Stimulated activated CD4-positive, alpha-beta T cell treated with anti-CD3 and anti-CD28 coated beads, Interleukin-2, amount 100 ng/mL, for 24 hours (primary cell): ENCODE results near the gene MEMO1.
A peak's percentile ranks its signal among the peaks of the same experiment; 100 is the strongest.
"Not testable (repeated sequence)": the region's sequence is repeated elsewhere in the genome, so short reads cannot be mapped to it uniquely, and the experiment has no call there.

Source experiments
- DNase-seq, 2 donors: peaks; one replicate each; pipeline ENCODE4 v3.0.0-alpha.2; 2020

Gene MEMO1

GRCh38 chr2:31956312-31956711 is 54.5 kb downstream of the MEMO1 start:
- DNase-seq = no peak

DNA sequence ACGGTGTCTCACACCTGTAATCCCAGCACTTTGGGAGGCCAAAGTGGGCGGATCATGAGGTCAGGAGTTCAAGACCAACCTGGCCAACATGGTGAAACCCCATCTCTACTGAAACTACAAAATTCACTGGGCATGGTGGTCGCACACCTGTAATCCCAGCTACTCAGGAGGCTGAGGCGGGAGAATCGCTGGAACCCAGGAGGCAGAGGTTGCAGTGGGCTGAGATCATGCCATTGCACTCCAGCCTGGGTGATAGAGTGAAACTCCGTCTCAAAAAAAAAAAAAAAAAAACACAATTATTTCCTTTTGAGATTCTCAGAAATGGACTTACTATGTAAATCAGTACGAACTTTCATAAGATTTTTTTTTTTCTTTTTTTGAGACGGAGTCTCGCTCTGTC is 57.7 kb downstream of the MEMO1 start:
- DNase-seq = not testable (repeated sequence)

DNA sequence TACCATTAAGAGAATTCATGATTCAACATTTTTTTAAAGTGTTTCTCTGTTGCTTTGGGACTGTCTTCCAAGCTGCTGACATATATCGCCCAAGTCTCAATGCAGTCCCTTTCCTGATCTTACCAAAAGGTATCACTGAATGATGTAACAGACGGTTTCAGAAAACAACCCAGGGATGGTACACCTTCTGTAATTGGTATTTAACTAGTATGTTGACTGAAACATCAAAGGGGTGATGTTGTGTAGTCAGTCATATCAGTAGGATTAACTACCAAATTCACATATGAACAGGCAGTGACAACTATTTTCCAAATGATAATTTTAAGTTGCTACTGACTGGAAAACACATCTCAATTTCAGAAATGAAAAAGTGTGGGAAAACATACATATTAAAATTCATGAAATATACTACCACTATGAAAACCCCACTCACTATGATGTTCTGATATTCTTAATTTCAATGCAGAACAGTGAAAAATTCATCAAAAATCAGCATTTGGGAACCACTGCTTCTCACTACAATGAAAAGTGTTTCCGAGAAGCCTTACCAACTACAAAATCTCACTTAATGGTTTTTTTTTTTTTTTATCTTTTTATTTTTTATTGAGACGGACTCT is 59.8 kb downstream of the MEMO1 start:
- DNase-seq = no peak

DNA sequence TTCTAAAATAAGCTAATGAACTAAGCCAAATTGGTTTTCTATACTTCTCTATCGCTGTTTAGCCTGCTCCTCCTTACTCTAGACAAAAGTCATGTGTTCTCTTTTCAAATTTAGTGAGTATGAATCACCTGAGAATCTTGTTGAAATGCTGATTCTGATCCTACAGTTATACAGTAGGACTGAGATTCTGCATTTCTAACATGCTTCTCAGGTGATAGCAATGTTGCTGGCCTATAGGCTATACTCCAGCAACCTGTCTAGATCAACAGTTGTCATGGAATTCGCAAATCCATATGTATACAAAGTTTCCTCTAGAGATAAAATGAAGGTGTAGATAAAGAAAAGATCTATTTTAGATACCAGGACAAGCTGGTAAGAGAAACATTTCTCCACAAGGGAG is 62.9 kb downstream of the MEMO1 start:
- DNase-seq = no peak

- no peak for DNase-seq
Measured at GRCh38 chr2:31946838-31947237, 64.0 kb downstream of the MEMO1 start.

DNA sequence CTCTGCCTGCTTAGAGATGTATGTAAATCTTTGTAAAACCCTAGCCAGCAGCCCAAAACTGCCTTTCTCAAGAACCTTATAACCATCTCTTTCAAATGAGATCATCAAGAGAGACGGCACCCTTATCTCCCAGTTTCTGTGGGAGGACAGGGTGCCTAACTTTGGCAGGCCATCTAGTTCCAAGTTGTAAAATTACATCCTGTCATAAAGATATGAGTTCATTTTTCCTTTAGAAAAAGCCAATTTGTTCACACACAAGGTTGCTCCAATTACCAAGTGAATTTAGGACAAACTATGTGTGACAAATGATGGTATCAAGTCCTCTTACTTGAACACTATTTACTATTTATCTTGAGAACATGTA is 65.3 kb downstream of the MEMO1 start:
- no peak for DNase-seq

DNA sequence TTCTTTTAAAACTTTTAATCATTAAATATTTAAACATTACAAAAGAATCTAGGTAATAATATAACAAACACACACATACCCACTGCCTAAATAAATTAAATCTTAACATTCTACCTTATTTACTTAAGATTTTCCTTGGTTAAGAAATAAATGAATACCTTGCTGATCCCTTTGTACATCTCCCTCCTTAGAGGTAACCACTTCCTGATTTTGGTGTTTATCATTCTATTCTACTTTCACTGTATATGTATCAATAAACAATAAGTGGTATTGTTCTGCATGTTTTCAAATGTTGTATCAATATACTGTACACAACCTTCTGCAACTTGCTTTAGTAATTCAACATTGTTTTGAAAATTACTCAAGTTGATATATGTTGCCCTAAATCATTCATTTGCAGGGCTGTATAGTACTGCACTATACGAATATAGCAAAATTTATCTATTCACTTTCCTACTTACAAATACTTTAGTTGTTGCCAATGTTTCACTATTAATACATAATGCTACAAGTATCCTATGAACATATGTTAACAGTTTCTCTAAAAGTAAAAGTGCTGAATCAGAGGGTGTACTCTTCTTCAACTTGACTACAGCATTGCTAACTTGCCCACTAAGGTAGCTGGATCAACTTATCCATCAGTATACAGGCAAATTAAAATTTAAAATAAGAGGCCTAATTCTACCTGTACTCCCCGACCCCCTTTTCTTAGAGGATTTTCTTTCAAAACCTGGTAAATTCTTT is 65.8 kb downstream of the MEMO1 start:
- DNase-seq = no peak

GRCh38 chr2:31943636-31944225 is 67.1 kb downstream of the MEMO1 start:
- DNase-seq = no peak

DNA sequence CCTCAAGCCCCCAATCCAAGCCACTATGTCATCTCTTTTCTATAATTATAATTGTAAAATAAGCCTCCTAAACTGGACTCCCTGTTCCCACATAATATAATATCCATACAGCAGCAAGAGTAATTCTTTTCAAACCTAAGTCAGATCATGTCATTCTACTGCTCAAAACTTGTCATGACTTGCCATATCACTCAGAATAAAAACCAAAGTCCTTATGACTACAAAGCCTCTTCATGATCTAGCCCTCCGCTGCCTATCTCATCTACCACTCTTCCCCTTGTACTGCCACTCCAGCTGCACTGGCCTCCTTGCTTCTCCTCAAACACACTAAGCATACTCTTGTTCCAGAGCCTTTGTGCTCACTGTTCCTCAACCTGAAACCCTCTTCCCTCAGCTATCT is 69.9 kb downstream of the MEMO1 start:
- DNase-seq = no peak

DNA sequence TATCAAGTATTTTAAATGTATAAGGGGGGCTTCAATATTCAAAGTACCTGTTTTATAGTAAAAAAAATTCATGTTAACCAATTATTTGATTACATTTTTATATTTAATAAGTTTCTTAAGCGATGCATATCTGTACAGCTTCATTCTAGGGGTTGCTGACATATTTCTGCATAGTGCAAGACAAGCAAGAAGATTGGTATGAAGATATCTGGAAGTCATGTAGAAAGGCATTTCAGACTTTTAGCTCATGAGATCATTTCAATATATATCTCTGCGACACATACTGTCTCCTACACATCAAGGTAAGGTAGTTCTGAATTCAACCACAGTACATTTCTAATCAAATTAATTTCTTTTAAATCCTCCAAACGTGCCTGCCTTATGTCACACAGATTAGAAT is 73.1 kb downstream of the MEMO1 start:
- no peak for DNase-seq

DNA sequence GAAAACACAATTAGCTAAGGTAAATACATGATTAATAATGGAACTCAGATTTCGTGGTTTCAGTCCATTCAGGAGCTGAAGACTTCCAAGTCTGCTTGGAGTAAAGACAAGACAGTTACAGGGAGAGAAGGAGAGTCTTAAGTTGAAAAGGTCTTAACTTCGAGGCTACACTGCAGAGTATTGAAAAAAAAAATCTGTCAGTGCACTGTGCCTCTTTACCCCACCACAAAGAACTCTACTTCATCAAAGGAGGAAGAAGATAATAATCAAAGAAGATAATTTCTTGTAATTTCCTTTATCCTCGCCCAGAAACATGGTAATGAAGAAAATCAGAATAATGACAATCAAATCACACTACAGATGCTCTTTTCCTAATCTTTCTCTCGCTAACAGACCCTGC is 75.4 kb downstream of the MEMO1 start:
- no peak for DNase-seq

DNA sequence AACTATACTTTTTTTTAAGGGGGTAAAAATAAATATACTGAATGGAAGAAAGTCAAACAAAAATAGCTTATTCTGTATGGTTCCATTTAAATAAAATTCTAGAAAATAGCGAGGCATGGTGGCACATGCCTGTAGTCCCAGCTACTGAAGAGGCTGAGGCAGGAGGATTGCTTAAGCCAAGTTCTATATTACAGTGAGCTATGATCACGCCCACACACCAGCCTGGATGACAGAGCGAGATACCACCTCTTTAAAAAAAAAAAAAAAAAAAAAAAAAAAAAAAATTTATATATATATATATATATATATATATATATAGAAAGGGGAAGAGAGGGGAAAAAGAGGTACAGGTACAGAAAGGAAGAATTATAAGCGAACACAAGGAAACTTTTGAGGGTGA is 77.7 kb downstream of the MEMO1 start:
- DNase-seq = peak; percentile 26 to 27

DNA sequence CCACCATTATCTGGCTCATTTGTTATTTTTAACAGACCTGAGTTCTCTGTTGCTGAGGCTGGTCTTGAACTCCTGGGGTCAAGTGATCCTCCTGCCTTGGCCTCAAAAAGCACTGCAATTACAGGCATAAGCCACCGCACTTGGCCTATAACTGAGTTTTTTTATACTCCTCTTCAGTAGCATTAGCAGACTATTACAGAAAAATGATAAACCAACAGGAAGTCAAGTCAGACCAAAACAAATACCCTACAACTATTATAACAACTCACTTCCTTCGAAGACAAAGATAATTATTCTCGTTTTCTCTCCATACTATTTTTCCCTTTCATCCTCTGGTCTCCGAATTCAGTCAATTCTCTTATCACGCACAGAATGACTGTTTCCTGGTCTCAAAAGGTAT is 78.2 kb downstream of the MEMO1 start:
- DNase-seq = no peak

DNA sequence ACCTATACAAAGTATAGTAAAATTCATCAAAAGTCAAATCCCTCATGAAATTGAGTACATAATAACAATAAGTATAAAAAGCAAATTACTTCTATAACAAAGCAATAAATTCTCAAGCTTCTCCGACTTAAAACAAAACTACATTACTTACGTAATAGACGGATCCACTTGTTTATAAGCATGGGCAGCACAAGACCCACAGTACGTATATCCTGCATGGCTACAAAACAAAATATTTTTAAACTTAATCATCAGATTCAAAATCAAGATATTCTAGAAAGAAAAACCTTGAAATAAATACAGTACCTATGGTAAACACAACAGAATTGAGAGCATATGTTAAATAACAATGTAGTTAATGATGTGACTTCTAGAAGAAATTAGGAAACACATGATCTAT is 78.9 kb downstream of the MEMO1 start:
- no peak for DNase-seq

DNA sequence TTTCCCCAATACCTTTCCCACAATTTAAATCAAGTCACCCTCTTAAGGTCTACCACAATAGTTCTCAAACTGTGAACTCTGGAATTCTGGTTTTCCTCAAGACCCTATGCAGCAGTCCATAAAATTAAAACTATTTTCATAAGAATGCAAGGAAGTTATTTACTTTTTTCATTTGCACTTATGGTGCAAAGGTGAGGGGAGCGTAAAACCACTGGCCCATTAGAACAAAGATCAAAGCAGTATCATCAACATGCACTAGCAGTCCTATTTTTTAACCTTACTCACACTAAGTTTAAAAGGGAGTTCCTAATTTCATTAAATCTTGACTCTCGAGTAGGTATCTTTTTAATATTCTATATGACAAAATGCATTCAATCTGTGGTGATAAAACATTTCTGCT is 85.3 kb downstream of the MEMO1 start:
- no peak for DNase-seq

- no peak for DNase-seq
Measured at GRCh38 chr2:31923662-31924061, 87.1 kb downstream of the MEMO1 start.

- no peak for DNase-seq
Measured at GRCh38 chr2:31922542-31923408, 88.0 kb downstream of the MEMO1 start.

DNA sequence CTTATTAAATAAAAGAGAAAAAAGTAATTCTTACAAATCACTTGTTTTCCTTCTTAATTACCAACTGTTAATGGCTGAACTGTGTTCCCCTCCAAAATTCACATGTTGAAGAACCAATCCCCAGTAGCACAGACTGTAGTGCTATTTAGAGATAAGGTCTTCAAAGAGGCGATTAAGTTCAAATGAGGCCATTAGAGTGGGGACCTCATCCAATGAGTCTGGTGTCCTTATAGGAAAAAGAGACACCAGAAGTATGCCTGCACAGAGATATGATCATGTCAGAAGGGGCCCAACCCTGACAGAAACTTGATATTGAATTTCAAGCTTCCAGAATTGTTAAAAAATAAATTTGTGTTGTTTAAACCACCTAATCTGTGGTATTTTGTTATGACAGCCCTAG is 89.8 kb downstream of the MEMO1 start:
- no peak for DNase-seq

DNA sequence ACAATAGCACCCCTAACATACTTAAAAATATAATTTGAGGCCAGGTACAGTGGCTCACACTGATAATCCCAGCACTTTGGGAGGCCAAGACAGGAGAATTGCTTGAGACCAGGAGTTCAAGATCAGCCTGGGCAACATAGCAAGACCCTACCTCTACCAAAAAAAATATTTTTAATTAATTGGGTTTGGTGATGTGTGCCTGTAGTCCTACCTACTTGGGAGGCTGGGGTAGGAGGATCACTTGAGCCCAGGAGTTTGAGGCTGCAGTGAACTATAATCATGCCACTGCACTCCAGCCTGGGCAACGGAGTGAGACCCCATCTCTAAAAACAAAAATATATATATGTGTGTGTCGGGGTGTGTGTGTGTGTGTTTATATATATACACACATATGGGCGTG is 91.3 kb downstream of the MEMO1 start:
- no peak for DNase-seq

GRCh38 chr2:31909661-31910060 is 101.1 kb downstream of the MEMO1 start:
- no peak for DNase-seq

- DNase-seq = not testable (repeated sequence)
Measured at GRCh38 chr2:31907491-31907890, 103.3 kb downstream of the MEMO1 start.

DNA sequence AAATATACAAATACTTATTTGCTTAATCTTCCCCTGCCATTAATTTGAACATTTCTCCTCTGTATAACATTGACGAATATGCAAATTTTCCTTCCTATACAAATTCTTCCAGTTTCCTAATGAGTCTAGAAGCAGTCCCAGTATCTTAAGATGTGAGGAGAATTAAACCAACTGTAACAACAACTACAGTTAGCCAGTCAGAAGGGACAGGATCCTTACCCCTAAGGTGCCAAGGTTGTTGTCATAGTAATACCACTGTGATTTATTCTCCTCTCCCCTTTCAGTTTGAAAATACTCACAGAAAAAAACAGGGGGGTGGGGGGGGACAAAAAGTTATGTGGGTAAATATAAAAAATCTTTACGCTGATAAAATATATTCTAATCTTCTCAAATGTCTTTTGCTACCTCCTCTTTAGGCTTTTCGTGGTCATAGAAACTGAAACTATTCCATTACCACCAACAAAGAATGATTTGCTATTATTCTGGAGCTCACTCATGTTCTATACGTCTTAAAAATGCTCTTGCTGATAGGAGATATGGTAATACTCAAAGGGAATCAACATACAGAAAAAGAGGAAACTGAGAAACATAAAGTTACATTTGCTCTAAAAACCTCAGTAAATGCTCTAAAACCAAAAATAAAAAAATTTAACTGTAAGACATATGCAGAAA is 107.6 kb downstream of the MEMO1 start:
- no peak for DNase-seq

- no peak for DNase-seq
Measured at GRCh38 chr2:31901900-31902299, 108.9 kb downstream of the MEMO1 start.
